Measurements from ENCODE around the gene CELA2A. TPM values are rescaled to one million over a fixed set of nuclear protein-coding genes. Genes with fewer than 3 reads are reported as not detected.

The CELA2A gene
- not detected for polyA plus RNA-seq (2012; ENCODE audit: low read depth, missing spikeins)

DNA sequence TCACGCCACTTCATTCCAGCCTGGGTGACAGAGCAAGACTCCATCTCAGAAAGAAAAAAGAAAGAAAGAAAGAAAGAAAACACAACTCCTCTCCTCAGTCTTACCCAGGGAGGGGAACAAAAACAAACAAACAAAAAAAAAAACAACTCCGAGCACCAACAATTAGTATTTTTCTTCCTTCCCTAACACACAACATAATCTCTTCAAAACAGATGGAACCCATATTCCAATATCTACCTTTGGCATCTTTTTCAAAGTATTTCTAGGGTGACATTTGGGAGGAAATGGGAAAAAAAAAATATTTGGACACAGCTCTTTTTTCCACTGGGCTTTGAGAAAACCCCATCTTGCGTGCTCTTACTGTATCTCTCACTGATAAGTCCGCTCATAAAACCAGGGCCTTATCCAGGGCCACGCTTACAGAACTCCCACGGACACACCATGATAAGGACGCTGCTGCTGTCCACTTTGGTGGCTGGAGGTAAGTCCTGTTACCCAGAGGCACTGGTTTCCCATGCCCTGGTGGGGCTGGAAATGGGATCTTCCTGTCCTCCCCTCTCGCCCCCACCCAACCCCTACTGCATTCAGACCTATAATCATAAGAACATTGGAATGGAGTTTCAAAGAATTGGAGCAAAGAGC is at the start of gene CELA2A:
Gene CELA2A (plus strand): TSS at position 420 of the 642 bp plus-strand sequence. CDS start 22 bp downstream, at position 442.
- FAIRE-seq (no peak), DNase-seq (ENCODE audit: insufficient read length, low spot score) (no peak)
- no peak for TF ChIP-seq POLR2AphosphoS5 (IDR thresholded peaks at IDR 0.05; ENCODE audit: low read depth, low read length)
- no peak for TF ChIP-seq PAX5 (IDR thresholded peaks at IDR 0.05; ENCODE audit: insufficient read depth, low read length, severe bottlenecking)
- TF ChIP-seq SPI1 (IDR thresholded peaks at IDR 0.05; ENCODE audit: low read depth, low read length), result no peak
- TF ChIP-seq POU2F2 (IDR thresholded peaks at IDR 0.05; ENCODE audit: low read depth, low read length), result no peak
- TF ChIP-seq POLR2A (IDR thresholded peaks at IDR 0.05; ENCODE audit: low read depth, low read length), result no peak
- no peak for TF ChIP-seq TAF1 (IDR thresholded peaks at IDR 0.05; ENCODE audit: low read depth, low read length)

GRCh38 chr1:15407580-15407979 is 49.0 kb upstream of the CELA2A start:
- DNase-seq (ENCODE audit: insufficient read length, low spot score) (no peak), FAIRE-seq (no peak)
- no peak for TF ChIP-seq POLR2AphosphoS5 (IDR thresholded peaks at IDR 0.05; ENCODE audit: low read depth, low read length)
- no peak for TF ChIP-seq POU2F2 (IDR thresholded peaks at IDR 0.05; ENCODE audit: low read depth, low read length)
- no peak for TF ChIP-seq SPI1 (IDR thresholded peaks at IDR 0.05; ENCODE audit: low read depth, low read length)
- no peak for TF ChIP-seq TAF1 (IDR thresholded peaks at IDR 0.05; ENCODE audit: low read depth, low read length)
- TF ChIP-seq PAX5 (IDR thresholded peaks at IDR 0.05; ENCODE audit: insufficient read depth, low read length, severe bottlenecking), result no peak
- no peak for TF ChIP-seq POLR2A (IDR thresholded peaks at IDR 0.05; ENCODE audit: low read depth, low read length)

GRCh38 chr1:15408890-15409387 is 47.6 kb upstream of the CELA2A start:
- no peak for DNase-seq (ENCODE audit: insufficient read length, low spot score)
- TF ChIP-seq POLR2AphosphoS5 (IDR thresholded peaks at IDR 0.05; ENCODE audit: low read depth, low read length), result no peak
- no peak for FAIRE-seq

DNA sequence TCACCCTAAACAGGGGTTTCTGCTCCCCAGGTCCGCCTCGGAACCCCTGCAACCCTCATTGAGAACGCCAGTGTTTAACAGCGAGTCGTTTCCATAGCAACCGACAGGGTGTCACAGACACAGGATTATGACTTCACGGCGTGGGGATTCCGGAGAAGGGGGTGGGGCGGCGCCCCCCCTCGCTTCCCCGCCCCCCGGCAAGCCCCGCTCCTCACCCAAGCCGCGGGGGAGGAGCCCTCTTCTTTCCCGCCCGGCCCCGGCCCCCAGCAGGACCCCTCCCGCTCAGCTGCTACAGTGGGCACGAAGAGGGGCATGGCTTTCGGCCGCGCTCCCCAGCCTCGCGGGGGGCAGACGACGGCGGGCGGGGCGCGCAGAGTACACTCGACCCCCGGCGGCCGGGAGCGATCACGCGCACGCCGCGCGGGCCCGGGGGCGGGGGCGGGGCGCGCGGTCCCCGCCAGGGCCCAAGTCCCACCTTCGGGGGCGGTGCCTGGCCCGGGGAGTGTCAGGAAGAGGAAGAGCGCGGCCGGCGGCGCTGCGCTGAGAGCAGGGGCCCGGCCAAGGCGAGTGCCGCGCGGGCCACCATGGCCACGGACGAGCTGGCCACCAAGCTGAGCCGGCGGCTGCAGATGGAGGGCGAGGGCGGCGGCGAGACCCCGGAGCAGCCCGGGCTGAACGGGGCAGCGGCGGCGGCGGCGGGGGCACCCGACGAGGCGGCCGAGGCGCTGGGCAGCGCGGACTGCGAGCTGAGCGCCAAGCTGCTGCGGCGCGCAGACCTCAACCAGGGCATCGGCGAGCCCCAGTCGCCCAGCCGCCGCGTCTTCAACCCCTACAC is 46.9 kb upstream of the CELA2A start, which contains the start of gene EFHD2:
Gene EFHD2 (plus strand): TSS at position 501 of the 835 bp plus-strand sequence. CDS start 84 bp downstream, at position 585.
- peak; percentile 93 for FAIRE-seq
- TF ChIP-seq POU2F2 (IDR thresholded peaks at IDR 0.05; ENCODE audit: low read depth, low read length), result no peak
- no peak for TF ChIP-seq PAX5 (IDR thresholded peaks at IDR 0.05; ENCODE audit: insufficient read depth, low read length, severe bottlenecking)
- TF ChIP-seq SPI1 (IDR thresholded peaks at IDR 0.05; ENCODE audit: low read depth, low read length), result peak; percentile 61
- TF ChIP-seq TAF1 (IDR thresholded peaks at IDR 0.05; ENCODE audit: low read depth, low read length), result peak; percentile 55; the same call in 1 of the 2 replicates
- peak; percentile 50; the same call in 1 of the 2 replicates for TF ChIP-seq POLR2AphosphoS5 (IDR thresholded peaks at IDR 0.05; ENCODE audit: low read depth, low read length)
- TF ChIP-seq POLR2A (IDR thresholded peaks at IDR 0.05; ENCODE audit: low read depth, low read length), result peak; percentile 57; the same call in 1 of the 2 replicates

DNA sequence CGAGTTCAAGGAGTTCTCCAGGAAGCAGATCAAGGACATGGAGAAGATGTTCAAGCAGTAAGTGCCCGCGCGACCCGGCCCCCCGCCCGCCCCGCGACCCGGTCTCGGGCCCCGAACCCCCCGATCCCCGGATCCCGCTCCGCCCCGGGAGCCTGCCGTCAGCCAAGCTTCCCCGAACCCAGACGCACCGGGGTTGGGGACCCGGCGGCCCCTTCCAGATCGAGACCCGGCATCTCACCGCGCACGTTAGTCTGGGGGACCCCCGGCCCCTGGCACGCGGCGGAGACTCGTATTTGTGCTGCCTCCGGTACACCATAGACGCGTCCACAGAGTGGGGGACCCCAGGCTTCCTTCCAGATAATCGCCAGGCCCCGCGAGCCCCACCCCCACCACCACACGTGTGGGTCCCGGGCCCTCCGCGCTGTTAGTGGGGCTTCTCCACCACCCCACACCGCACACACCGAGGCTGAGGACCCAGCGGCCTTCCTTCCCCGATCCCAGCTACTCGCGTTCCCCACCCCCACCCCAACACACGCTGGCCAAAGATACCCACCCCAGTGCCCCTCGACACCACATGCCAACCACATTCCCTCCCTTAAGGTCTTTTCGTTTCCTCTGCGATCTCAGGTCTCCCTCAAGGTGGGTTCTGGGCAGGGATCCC is 46.2 kb upstream of the CELA2A start:
- DNase-seq (ENCODE audit: insufficient read length, low spot score) (no peak), FAIRE-seq (peak; percentile 52)

More for the DNA sequence above, 46.9 kb upstream of the CELA2A start, which contains the start of gene EFHD2:
- peak; percentile 95 for DNase-seq (ENCODE audit: insufficient read length, low spot score)

DNA sequence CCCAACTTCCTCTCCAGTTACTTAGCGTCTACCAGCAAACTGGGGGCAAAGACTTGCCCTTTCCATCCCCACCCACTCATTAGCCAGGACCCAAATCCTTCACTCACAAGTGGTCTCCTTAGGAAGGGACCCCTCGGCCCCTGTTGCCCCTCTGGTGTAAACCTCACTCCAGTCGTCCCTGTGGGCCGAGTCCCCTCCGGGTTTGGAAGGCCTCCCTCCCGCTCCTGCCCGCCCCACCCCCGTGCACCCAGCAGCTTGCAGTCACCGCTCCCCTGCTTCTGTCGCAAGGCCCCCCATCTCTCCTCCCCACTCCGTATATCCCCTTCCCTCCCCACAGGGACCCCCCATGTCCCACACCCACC is 45.7 kb upstream of the CELA2A start:
- no peak for DNase-seq (ENCODE audit: insufficient read length, low spot score)
- peak; percentile 26 for FAIRE-seq

More for the DNA sequence above, 46.2 kb upstream of the CELA2A start:
- no peak for TF ChIP-seq POU2F2 (IDR thresholded peaks at IDR 0.05; ENCODE audit: low read depth, low read length)
- TF ChIP-seq TAF1 (IDR thresholded peaks at IDR 0.05; ENCODE audit: low read depth, low read length), result no peak
- TF ChIP-seq SPI1 (IDR thresholded peaks at IDR 0.05; ENCODE audit: low read depth, low read length), result no peak
- TF ChIP-seq PAX5 (IDR thresholded peaks at IDR 0.05; ENCODE audit: insufficient read depth, low read length, severe bottlenecking), result no peak
- TF ChIP-seq POLR2AphosphoS5 (IDR thresholded peaks at IDR 0.05; ENCODE audit: low read depth, low read length), result no peak
- TF ChIP-seq POLR2A (IDR thresholded peaks at IDR 0.05; ENCODE audit: low read depth, low read length), result no peak

DNA sequence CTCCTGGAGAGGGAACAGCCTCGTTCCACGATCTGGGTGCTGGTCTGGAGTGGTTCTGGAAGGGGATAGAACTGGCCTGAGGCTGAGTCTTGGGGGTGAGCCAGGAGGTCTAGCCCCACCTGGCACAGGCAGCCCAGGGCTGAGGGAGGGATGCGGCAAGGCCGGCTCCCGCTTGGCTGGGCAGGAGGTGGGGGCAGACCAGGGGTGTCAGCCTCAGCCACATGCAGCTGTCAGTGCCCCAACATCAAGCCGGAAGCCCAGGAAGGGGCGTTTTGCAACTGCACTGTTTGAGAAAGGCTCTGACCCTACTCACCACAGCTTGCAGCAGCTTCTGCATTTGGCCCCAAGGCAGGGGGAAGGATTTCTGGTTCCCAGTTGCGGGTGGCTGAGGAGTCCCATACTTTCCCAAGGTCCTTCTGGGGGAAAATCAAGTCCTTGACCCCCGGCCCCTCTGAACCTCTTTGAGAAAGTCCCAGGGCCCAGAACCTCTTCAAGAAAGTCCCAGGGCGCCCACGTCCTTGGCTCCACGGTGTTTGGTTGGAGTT is 44.9 kb upstream of the CELA2A start:
- peak; percentile 74 for DNase-seq (ENCODE audit: insufficient read length, low spot score)
- no peak for TF ChIP-seq POU2F2 (IDR thresholded peaks at IDR 0.05; ENCODE audit: low read depth, low read length)
- no peak for TF ChIP-seq POLR2A (IDR thresholded peaks at IDR 0.05; ENCODE audit: low read depth, low read length)
- TF ChIP-seq SPI1 (IDR thresholded peaks at IDR 0.05; ENCODE audit: low read depth, low read length), result no peak
- TF ChIP-seq PAX5 (IDR thresholded peaks at IDR 0.05; ENCODE audit: insufficient read depth, low read length, severe bottlenecking), result no peak
- TF ChIP-seq TAF1 (IDR thresholded peaks at IDR 0.05; ENCODE audit: low read depth, low read length), result no peak
- TF ChIP-seq POLR2AphosphoS5 (IDR thresholded peaks at IDR 0.05; ENCODE audit: low read depth, low read length), result no peak
- FAIRE-seq, result peak; percentile 94

More for the DNA sequence above, 45.7 kb upstream of the CELA2A start:
- TF ChIP-seq SPI1 (IDR thresholded peaks at IDR 0.05; ENCODE audit: low read depth, low read length) (0 out of 2 replicates have a peak, but pooled peaks have one; percentile 13), POLR2AphosphoS5 (IDR thresholded peaks at IDR 0.05; ENCODE audit: low read depth, low read length) (no peak)

- FAIRE-seq (peak; percentile 64), DNase-seq (ENCODE audit: insufficient read length, low spot score) (no peak)
- TF ChIP-seq POLR2A (IDR thresholded peaks at IDR 0.05; ENCODE audit: low read depth, low read length), result no peak
These were observed 44.2 kb upstream of the CELA2A start for GRCh38 chr1:15412175-15412800.

DNA sequence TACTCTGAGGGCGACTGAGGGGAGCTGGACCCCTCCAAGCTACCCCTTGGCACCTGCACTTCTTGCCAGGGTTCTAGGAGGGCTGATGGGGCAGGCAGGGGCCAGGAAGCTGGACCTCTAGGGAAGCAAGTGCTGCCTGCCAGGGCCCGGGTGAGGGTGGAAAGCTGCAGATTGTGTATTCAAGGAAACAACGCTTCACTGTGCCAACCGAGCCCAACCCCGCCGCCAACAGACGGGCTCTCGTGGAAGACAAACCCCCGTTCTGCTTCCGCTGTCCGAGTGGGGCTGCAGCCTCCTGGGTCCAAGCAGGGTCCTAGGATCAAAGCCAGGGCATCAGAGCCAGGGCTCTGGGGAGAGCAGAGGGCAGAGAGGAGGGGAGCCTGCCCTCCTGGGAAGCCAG is 43.7 kb upstream of the CELA2A start:
- TF ChIP-seq POLR2AphosphoS5 (IDR thresholded peaks at IDR 0.05; ENCODE audit: low read depth, low read length), result no peak
- TF ChIP-seq SPI1 (IDR thresholded peaks at IDR 0.05; ENCODE audit: low read depth, low read length), result no peak
- TF ChIP-seq POLR2A (IDR thresholded peaks at IDR 0.05; ENCODE audit: low read depth, low read length), result no peak
- no peak for DNase-seq (ENCODE audit: insufficient read length, low spot score)
- no peak for FAIRE-seq
